NB4 (cell line): ENCODE results near the gene SERPINA12.

Source experiments
- DNase-seq: peaks from one replicate; pipeline ENCODE4 v3.0.0; 2010; ENCODE audit warnings: low read depth
- H3K4me3 ChIP-seq: one replicate; pipeline ENCODE4 v1.5.1; 2011; ENCODE audit warnings: mild to moderate bottlenecking, low read depth, low read length, moderate library complexity
- MYC ChIP-seq: IDR thresholded peaks from 2 replicates; pipeline ENCODE4 v1.6.1; 2011; ENCODE audit warnings: low read depth, low read length
- POLR2A ChIP-seq: IDR thresholded peaks from 2 replicates; pipeline ENCODE4 v1.6.1; 2011; ENCODE audit warnings: mild to moderate bottlenecking; ENCODE audit not compliant: insufficient read length; ENCODE audit errors: extremely low read depth
- TF ChIP-seq, protein P1 (sequence below): IDR thresholded peaks from 2 replicates; pipeline ENCODE4 v1.6.1; 2011; ENCODE audit warnings: low read depth, low read length
- TF ChIP-seq, protein P2 (sequence below): IDR thresholded peaks from one replicate; pipeline ENCODE4 v1.5.1; 2012; ENCODE audit warnings: low read depth, low read length

The SERPINA12 gene

GRCh38 chr14:94548999-94549985 is 40.0 kb upstream of the SERPINA12 start:
- peak; percentile 64 for DNase-seq
- no peak overlapping the region for H3K4me3 ChIP-seq

DNA sequence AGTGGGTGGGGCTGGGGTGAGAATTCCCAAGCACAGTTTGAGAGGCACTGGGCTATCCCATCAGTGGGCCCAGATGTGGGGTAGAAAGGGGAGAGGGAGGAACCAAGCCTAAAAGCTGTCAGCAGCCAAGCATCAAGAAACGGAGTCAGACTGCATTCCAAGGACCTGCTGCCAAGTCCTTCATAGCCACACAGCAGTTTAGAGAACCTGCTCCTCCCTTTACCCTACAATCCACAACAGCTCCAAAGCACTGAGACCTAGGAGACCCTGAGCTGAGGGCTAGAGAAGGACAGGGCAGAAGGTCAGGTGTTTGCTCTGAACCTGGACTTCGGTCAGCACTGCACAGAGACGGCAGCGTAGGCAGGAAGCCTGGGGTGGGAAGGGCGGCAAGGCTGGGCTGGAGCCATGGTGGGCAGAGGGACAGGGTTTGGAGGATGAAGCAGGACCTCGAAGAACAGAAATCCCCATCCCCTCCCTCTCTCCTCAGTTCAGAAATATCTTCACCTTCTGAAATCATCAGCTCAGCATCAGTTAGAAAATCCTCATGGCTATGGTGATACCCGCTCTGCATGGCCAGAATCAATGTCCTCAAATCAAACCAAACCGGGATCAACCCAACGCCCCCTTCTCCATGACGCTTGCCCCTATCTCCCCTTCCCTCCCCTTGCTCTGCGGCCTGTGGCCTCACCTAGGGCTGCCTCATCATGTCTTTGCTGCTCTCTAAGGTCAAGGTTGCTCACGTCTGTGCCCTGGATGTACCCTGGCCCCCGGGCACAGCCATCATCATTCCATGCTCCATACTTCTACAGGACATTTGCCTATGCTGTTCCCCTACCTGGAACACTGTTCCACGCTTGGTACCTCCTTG is 39.1 kb upstream of the SERPINA12 start:
- TF ChIP-seq POLR2A (no peak), MYC (no peak)
- TF ChIP-seq, protein P1, sequence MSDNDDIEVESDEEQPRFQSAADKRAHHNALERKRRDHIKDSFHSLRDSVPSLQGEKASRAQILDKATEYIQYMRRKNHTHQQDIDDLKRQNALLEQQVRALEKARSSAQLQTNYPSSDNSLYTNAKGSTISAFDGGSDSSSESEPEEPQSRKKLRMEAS = no peak
- TF ChIP-seq, protein P2, sequence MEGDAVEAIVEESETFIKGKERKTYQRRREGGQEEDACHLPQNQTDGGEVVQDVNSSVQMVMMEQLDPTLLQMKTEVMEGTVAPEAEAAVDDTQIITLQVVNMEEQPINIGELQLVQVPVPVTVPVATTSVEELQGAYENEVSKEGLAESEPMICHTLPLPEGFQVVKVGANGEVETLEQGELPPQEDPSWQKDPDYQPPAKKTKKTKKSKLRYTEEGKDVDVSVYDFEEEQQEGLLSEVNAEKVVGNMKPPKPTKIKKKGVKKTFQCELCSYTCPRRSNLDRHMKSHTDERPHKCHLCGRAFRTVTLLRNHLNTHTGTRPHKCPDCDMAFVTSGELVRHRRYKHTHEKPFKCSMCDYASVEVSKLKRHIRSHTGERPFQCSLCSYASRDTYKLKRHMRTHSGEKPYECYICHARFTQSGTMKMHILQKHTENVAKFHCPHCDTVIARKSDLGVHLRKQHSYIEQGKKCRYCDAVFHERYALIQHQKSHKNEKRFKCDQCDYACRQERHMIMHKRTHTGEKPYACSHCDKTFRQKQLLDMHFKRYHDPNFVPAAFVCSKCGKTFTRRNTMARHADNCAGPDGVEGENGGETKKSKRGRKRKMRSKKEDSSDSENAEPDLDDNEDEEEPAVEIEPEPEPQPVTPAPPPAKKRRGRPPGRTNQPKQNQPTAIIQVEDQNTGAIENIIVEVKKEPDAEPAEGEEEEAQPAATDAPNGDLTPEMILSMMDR = no peak
- DNase-seq = no peak
- H3K4me3 ChIP-seq = no peak overlapping the region

More at GRCh38 chr14:94548999-94549985, 40.0 kb upstream of the SERPINA12 start:
- TF ChIP-seq POLR2A (no peak), MYC (no peak)
- TF ChIP-seq, protein P2 = peak; percentile 79
- TF ChIP-seq, protein P1 = no peak

DNA sequence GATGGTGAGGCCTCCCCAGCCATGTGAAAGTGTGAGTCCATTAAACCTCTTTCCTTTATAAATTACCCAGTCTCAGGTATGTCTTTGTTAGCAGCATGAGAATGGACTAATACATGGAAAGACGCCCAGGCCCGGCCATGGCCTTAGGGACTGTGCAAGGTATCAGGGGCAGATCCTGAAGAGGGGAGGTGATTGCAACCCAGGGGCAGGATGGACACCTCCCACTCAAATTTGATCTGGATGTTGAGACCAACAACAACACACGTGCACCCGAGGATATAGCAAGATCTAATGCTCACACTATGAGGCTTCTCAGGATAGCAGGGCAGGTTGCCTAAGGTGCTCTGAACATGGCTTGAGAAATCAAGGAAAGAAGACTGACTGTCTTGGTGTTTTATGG is 38.5 kb upstream of the SERPINA12 start:
- TF ChIP-seq, protein P1 = no peak
- TF ChIP-seq POLR2A (no peak), MYC (no peak)
- TF ChIP-seq, protein P2 = no peak
- no peak for DNase-seq

DNA sequence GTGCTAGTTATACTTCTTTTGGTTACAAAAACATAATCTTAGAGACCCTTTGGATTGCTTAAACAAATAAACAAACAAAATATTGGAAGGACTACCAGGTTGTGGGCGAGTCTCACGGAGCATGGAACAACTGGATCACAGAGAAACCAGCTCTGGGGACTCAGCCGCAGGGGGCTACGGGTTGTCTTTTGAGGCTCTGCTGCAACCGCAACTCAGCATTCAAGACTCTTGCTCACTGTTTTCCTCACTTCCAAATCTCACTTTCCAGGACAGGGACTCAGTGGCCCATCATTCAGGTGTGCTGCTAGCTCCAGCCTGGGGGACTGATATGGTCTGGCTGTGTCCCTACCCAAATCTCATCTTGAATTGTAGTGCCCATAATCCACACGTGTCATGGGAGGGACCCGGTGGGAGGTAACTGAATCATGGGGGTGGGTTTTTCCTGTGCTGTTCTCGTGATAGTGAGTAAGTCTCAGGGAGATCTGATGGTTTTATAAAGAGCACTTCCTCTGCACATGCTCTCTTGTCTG is 37.9 kb upstream of the SERPINA12 start:
- DNase-seq = no peak
- no peak overlapping the region for H3K4me3 ChIP-seq
- no peak for TF ChIP-seq POLR2A
- TF ChIP-seq MYC = no peak
- TF ChIP-seq, protein P2 = no peak
- TF ChIP-seq, protein P1 = no peak

More for the DNA sequence above, 38.5 kb upstream of the SERPINA12 start:
- H3K4me3 ChIP-seq = no peak overlapping the region

- no peak for DNase-seq
- TF ChIP-seq, protein P1 = no peak
- TF ChIP-seq, protein P2 = no peak
- no peak overlapping the region for H3K4me3 ChIP-seq
These were observed 36.0 kb upstream of the SERPINA12 start for GRCh38 chr14:94545131-94545841.
